OCI-LY1 (cell line): ENCODE data around the gene CTBP2.

ENCODE experiments used
- CTCF ChIP-seq: fragments of 200-600 bp; sonication (generic), shearing (Covaris generic); IDR thresholded peaks from 2 replicates; pipeline ENCODE4 v1.5.1; 2017; ENCODE audit warnings: mild to moderate bottlenecking, antibody characterized with exemption, low read length, moderate library complexity, mixed read lengths
- EZH2 ChIP-seq: fragments of 200-600 bp; sonication (generic), shearing (Covaris generic); IDR thresholded peaks from 2 replicates; pipeline ENCODE4 v1.8.0; 2017; ENCODE audit warnings: borderline replicate concordance, mixed run types, mild to moderate bottlenecking, antibody characterized with exemption, low read length, moderate library complexity, mixed read lengths

GRCh38 chr10:125022671-125023070 is 137.7 kb downstream of the CTBP2 start:
- TF ChIP-seq CTCF = no peak
- TF ChIP-seq EZH2 = no peak
